HEK293T (cell line): ENCODE measurements around the gene ARMH3.

ENCODE experiments used
- ARNT ChIP-seq: fragments of 450-650 bp; IDR thresholded peaks from 2 replicates; pipeline ENCODE4 v1.6.1; 2017; ENCODE audit warnings: mild to moderate bottlenecking
- BHLHE40 ChIP-seq: fragments of 450-650 bp; IDR thresholded peaks from 2 replicates; pipeline ENCODE4 v1.6.1; 2016; ENCODE audit warnings: mild to moderate bottlenecking, moderate library complexity, borderline replicate concordance
- CTBP1 ChIP-seq: fragments of 450-650 bp; IDR thresholded peaks from 2 replicates; pipeline ENCODE4 v1.6.1; 2016; ENCODE audit warnings: borderline replicate concordance
- ELF4 ChIP-seq: fragments of 450-650 bp; IDR thresholded peaks from 2 replicates; pipeline ENCODE4 v1.6.1; 2017; ENCODE audit warnings: antibody characterized with exemption
- FOXA1 ChIP-seq: fragments of 450-650 bp; IDR thresholded peaks from 2 replicates; pipeline ENCODE4 v1.6.1; 2016; ENCODE audit warnings: mild to moderate bottlenecking
- FOXK2 ChIP-seq: fragments of 450-650 bp; IDR thresholded peaks from 2 replicates; pipeline ENCODE4 v1.6.1; 2016; ENCODE audit warnings: mild to moderate bottlenecking
- FOXM1 ChIP-seq: fragments of 450-650 bp; IDR thresholded peaks from 2 replicates; pipeline ENCODE4 v1.6.1; 2017; ENCODE audit warnings: mild to moderate bottlenecking, borderline replicate concordance
- HDGF ChIP-seq: fragments of 450-650 bp; IDR thresholded peaks from 2 replicates; pipeline ENCODE4 v1.6.1; 2017; ENCODE audit warnings: antibody characterized with exemption, borderline replicate concordance
- LEF1 ChIP-seq: fragments of 450-650 bp; IDR thresholded peaks from 2 replicates; pipeline ENCODE4 v1.6.1; 2017; ENCODE audit warnings: mild to moderate bottlenecking, borderline replicate concordance
- NFRKB ChIP-seq: fragments of 450-650 bp; IDR thresholded peaks from 2 replicates; pipeline ENCODE4 v1.6.1; 2016; ENCODE audit warnings: mild to moderate bottlenecking, moderate library complexity
- PKNOX1 ChIP-seq: fragments of 450-650 bp; IDR thresholded peaks from 2 replicates; pipeline ENCODE4 v1.6.1; 2016
- SP1 ChIP-seq: fragments of 450-650 bp; IDR thresholded peaks from 2 replicates; pipeline ENCODE4 v1.6.1; 2017
- TARDBP ChIP-seq: fragments of 450-650 bp; IDR thresholded peaks from 2 replicates; pipeline ENCODE4 v1.6.1; 2016
- ZNF384 ChIP-seq: fragments of 450-650 bp; IDR thresholded peaks from 2 replicates; pipeline ENCODE4 v1.6.1; 2016

DNA sequence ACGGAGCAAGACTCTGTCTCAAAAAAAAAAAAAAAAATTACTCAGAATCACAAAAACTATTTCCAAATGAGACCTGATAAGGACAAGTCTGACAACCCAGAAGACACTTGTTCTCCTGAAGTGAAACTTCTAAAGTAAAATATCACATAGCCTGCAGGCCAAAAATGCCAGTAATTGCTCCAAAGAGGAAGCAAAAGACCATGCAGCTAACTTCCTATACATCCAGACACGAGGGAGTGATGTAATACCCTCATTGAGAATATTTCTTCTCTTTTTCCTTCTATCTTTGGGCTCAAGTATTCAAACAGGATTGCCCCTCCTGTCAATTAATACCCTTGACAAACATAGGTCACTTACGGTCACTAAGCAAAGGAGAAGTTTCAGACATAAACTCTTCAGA, 31.2 kb downstream of the ARMH3 start:
- TF ChIP-seq BHLHE40 (no peak), ZNF384 (no peak), ELF4 (no peak), HDGF (no peak), PKNOX1 (no peak), FOXM1 (no peak), SP1 (no peak), TARDBP (no peak), FOXK2 (no peak), LEF1 (no peak), CTBP1 (no peak), FOXA1 (no peak), NFRKB (no peak), ARNT (no peak)
